MM.1S (cell line): ENCODE measurements around the gene TRABD2B.

Experiments
- EZH2 ChIP-seq: fragments of 300-600 bp; sonication (generic); optimal IDR thresholded peaks from 2 replicates; pipeline ENCODE3; 2017; ENCODE audit warnings: low read depth, mild to moderate bottlenecking, antibody characterized with exemption, low read length, mixed read lengths
- EZH2phosphoT487 ChIP-seq: fragments of 300-600 bp; sonication (generic); IDR thresholded peaks from 2 replicates; pipeline ENCODE4 v1.6.1; 2018; ENCODE audit warnings: antibody characterized with exemption, low read length
- TF ChIP-seq, protein P1 (sequence below): fragments of 300-600 bp; sonication (generic); IDR thresholded peaks from 2 replicates; pipeline ENCODE4 v1.5.1; 2016; ENCODE audit warnings: antibody characterized with exemption, low read length, mixed read lengths

DNA sequence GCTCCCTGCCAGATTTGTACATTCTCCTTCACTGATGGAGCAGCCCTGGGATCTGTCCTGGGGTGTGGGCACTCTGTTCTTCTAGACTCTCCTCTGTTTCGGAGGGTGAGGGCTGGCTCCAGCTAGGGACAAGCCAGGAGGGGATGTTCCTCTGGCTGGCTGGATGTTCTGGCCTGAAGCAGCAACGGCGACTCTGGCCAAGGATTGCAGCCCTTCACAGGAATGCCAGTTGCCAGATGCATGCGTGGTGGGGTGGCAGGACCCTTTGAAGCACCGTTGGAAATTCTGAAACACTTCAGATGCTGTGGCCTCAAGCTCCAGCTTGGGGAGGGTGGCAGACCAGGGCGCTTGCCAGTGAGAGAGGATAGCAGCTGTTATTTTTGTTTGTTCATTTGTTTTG lies 210.9 kb downstream of the TRABD2B start:
- TF ChIP-seq, protein P1, sequence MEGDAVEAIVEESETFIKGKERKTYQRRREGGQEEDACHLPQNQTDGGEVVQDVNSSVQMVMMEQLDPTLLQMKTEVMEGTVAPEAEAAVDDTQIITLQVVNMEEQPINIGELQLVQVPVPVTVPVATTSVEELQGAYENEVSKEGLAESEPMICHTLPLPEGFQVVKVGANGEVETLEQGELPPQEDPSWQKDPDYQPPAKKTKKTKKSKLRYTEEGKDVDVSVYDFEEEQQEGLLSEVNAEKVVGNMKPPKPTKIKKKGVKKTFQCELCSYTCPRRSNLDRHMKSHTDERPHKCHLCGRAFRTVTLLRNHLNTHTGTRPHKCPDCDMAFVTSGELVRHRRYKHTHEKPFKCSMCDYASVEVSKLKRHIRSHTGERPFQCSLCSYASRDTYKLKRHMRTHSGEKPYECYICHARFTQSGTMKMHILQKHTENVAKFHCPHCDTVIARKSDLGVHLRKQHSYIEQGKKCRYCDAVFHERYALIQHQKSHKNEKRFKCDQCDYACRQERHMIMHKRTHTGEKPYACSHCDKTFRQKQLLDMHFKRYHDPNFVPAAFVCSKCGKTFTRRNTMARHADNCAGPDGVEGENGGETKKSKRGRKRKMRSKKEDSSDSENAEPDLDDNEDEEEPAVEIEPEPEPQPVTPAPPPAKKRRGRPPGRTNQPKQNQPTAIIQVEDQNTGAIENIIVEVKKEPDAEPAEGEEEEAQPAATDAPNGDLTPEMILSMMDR: no peak
- TF ChIP-seq EZH2: no peak
- no peak for TF ChIP-seq EZH2phosphoT487
